Measurements from ENCODE around the gene CD44.

GRCh38 chr11:35257281-35257680 lies 118.3 kb downstream of the CD44 start:
- TF ChIP-seq EZH2 (IDR thresholded peaks at IDR 0.05; ENCODE audit: borderline replicate concordance, low read depth, low read length, severe bottlenecking) (no peak), CTCF (IDR thresholded peaks at IDR 0.05; ENCODE audit: borderline replicate concordance, extremely low read depth, low read length, poor library complexity, severe bottlenecking) (no peak)

Measured in DND-41 (cell line).